Chondrocyte (in vitro differentiated cells): Measurements from ENCODE around the gene FASN. TPM values are rescaled to one million over a fixed set of nuclear protein-coding genes. Genes with fewer than 3 reads are reported as not detected.
A peak's percentile ranks its signal among the peaks of the same experiment; 100 is the strongest.

Experiments
- DNase-seq: peaks from one replicate; pipeline ENCODE4 v3.0.0; 2021; ENCODE audit warnings: mixed read lengths, low spot score
- H3K27ac Mint-ChIP-seq: one replicate; pipeline ENCODE4 v1.8.0; 2021; ENCODE audit warnings: mild to moderate bottlenecking, moderate library complexity, mixed read lengths; ENCODE audit not compliant: unreplicated experiment
- H3K27me3 Mint-ChIP-seq: 2 replicates; pipeline ENCODE4 v1.8.0; 2021; ENCODE audit warnings: low read depth, mixed read lengths
- H3K36me3 Mint-ChIP-seq: 2 replicates; pipeline ENCODE4 v1.8.0; 2021; ENCODE audit warnings: low read depth, mixed read lengths
- H3K4me1 Mint-ChIP-seq: 2 replicates; pipeline ENCODE4 v1.8.0; 2021; ENCODE audit warnings: low read depth, mild to moderate bottlenecking, mixed read lengths
- H3K4me3 Mint-ChIP-seq: one replicate; pipeline ENCODE4 v1.8.0; 2021; ENCODE audit warnings: mild to moderate bottlenecking, moderate library complexity, mixed read lengths; ENCODE audit not compliant: unreplicated experiment
- H3K9me3 Mint-ChIP-seq: 2 replicates; pipeline ENCODE4 v1.8.0; 2021; ENCODE audit warnings: low read depth, mixed read lengths
- CTCF ChIP-seq: fragments of 200-600 bp; sonication (generic); IDR thresholded peaks from 2 replicates; pipeline ENCODE4 v1.5.0; 2021; ENCODE audit warnings: antibody characterized with exemption, mild to moderate bottlenecking, moderate library complexity
- total RNA-seq: library from RNA; stranded (reverse); gene quantifications from 3 replicates; pipeline ENCODE4 v1.2.1, GENCODE V29; 2021

Gene FASN
- total RNA-seq, 1 donor from 2014 or later: 141 TPM

GRCh38 chr17:82053556-82054263 is 44.3 kb downstream of the FASN start:
- H3K36me3 Mint-ChIP-seq: peaks cover 1% of the 10 kb centered on the region
- TF ChIP-seq CTCF: no peak
- no peak for DNase-seq
- H3K4me1 Mint-ChIP-seq: peaks cover 17% of the 10 kb centered on the region
- H3K27ac Mint-ChIP-seq: no peak overlapping the region
- H3K9me3 Mint-ChIP-seq: no peaks in the 10 kb centered on the region
- H3K4me3 Mint-ChIP-seq: peak overlapping the region; percentile 25
- no peaks in the 10 kb centered on the region for H3K27me3 Mint-ChIP-seq

- H3K4me1 Mint-ChIP-seq: peaks cover 17% of the 10 kb centered on the region
- H3K4me3 Mint-ChIP-seq: peak overlapping the region; percentile 86
- no peak overlapping the region for H3K27ac Mint-ChIP-seq
- no peak for DNase-seq
- H3K27me3 Mint-ChIP-seq: no peaks in the 10 kb centered on the region
- H3K36me3 Mint-ChIP-seq: peaks cover 1% of the 10 kb centered on the region
- TF ChIP-seq CTCF: no peak
- H3K9me3 Mint-ChIP-seq: no peaks in the 10 kb centered on the region
These were observed 44.9 kb downstream of the FASN start for GRCh38 chr17:82053130-82053529.

- H3K27me3 Mint-ChIP-seq: no peaks in the 10 kb centered on the region
- no peak for TF ChIP-seq CTCF
- H3K27ac Mint-ChIP-seq: no peak overlapping the region
- no peak for DNase-seq
- no peaks in the 10 kb centered on the region for H3K9me3 Mint-ChIP-seq
- H3K4me1 Mint-ChIP-seq: peaks cover 17% of the 10 kb centered on the region
- peak overlapping the region; percentile 86 for H3K4me3 Mint-ChIP-seq
- H3K36me3 Mint-ChIP-seq: peaks cover 1% of the 10 kb centered on the region
These were observed 45.4 kb downstream of the FASN start for GRCh38 chr17:82052638-82053059.

GRCh38 chr17:82051776-82052637 is 46.0 kb downstream of the FASN start, which contains the start of the genes GPS1 and RFNG:
Gene GPS1, plus strand, starts transcription at chr17:82051898. Its CDS starts 34 bp downstream, at chr17:82051932.
Gene RFNG, minus strand, starts transcription at chr17:82051811. Its CDS starts 45 bp downstream, at chr17:82051766.
- DNase-seq: no peak
- no peak for TF ChIP-seq CTCF
- Mint-ChIP-seq H3K36me3 (peaks cover 8% of the 10 kb centered on the region), H3K4me3 (peak within 1 kb of the TSS; percentile 86), H3K9me3 (no peaks in the 10 kb centered on the region), H3K27me3 (no peaks in the 10 kb centered on the region), H3K4me1 (peaks cover 17% of the 10 kb centered on the region), H3K27ac (peak within 1 kb of the TSS; percentile 80)
